Liver (tissue), 3 donors: ENCODE data around the gene PTGS2.

Experiments used
- CTCF ChIP-seq: fragments of 150-350 bp; IDR thresholded peaks from 2 replicates; pipeline ENCODE4 v1.5.1; 2017; ENCODE audit warnings: improper control_type of control experiment, low read depth, low read length; ENCODE audit not compliant: missing input control
- GABPA ChIP-seq, 2 donors: IDR thresholded peaks in 1 of 2; conservative IDR thresholded peaks in 1 of 2; 2 replicates each; pipeline ENCODE4 v1.6.1; 2016; ENCODE audit warnings: antibody characterized with exemption in 2 of 2, mild to moderate bottlenecking in 1 of 2, moderate library complexity in 1 of 2
- JUND ChIP-seq, 2 donors: IDR thresholded peaks; 2 replicates each; pipeline ENCODE4 v1.6.1; 2016; ENCODE audit warnings: antibody characterized with exemption in 2 of 2
- MAX ChIP-seq: IDR thresholded peaks from 2 replicates; pipeline ENCODE4 v1.6.1; 2016; ENCODE audit warnings: antibody characterized with exemption
- NR2F2 ChIP-seq: IDR thresholded peaks from 2 replicates; pipeline ENCODE4 v1.6.1; 2016; ENCODE audit warnings: antibody characterized with exemption
- RAD21 ChIP-seq, 2 donors: IDR thresholded peaks; 2 replicates each; pipeline ENCODE4 v1.6.1; 2016; ENCODE audit warnings: antibody characterized with exemption in 2 of 2, mild to moderate bottlenecking in 2 of 2
- REST ChIP-seq: IDR thresholded peaks from 2 replicates; pipeline ENCODE4 v1.6.1; 2016; ENCODE audit warnings: antibody characterized with exemption, mild to moderate bottlenecking
- SP1 ChIP-seq: IDR thresholded peaks from 2 replicates; pipeline ENCODE4 v1.6.1; 2018; ENCODE audit warnings: antibody characterized with exemption, mild to moderate bottlenecking
- TAF1 ChIP-seq: conservative IDR thresholded peaks from 2 replicates; pipeline ENCODE4 v1.6.1; 2016; ENCODE audit warnings: antibody characterized with exemption, mild to moderate bottlenecking
- YY1 ChIP-seq: IDR thresholded peaks from 2 replicates; pipeline ENCODE4 v1.6.1; 2016; ENCODE audit warnings: antibody characterized with exemption, mild to moderate bottlenecking
- ZBTB33 ChIP-seq: IDR thresholded peaks from 2 replicates; pipeline ENCODE4 v1.6.1; 2016; ENCODE audit warnings: antibody characterized with exemption
- donor health status: healthy.
- donor health status: healthy.

- no peak for TF ChIP-seq CTCF
- TF ChIP-seq JUND (IDR thresholded peaks at IDR 0.05) = no peak
- no peak for TF ChIP-seq GABPA (IDR thresholded peaks at IDR 0.05 in 1 of 2, conservative IDR thresholded peaks at IDR 0.05 in 1 of 2)
- no peak for TF ChIP-seq ZBTB33
- TF ChIP-seq TAF1 = no peak
- no peak for TF ChIP-seq YY1
- no peak for TF ChIP-seq REST
- no peak for TF ChIP-seq MAX
- TF ChIP-seq NR2F2 = no peak
- TF ChIP-seq RAD21 (IDR thresholded peaks at IDR 0.05) = no peak
- no peak for TF ChIP-seq SP1
Measured at GRCh38 chr1:186658999-186659398, 21.2 kb downstream of the PTGS2 start.
